Dermis microvascular lymphatic vessel endothelial cell (primary cell): Measurements from ENCODE around the gene ARMC6. TPM values are rescaled to one million over a fixed set of nuclear protein-coding genes. Genes with fewer than 3 reads are reported as not detected.
"Not testable (repeated sequence)": the region's sequence is repeated elsewhere in the genome, so short reads cannot be mapped to it uniquely, and the experiment has no call there.

ENCODE experiments used
- DNase-seq, 2 donors: peaks; one replicate each; pipeline versions ENCODE4 v3.0.0 to v3.0.0-alpha.2; 2010; ENCODE audit warnings: low read depth in 2 of 2
- total RNA-seq: library from RNA; depleted of rRNA; stranded (reverse); fragments of >200 nt; gene quantifications from 2 replicates; pipeline ENCODE4 v1.2.1, GENCODE V29; 2014

Gene ARMC6
- total RNA-seq, 1 donor from 2014 or later = 41.0 TPM

DNA sequence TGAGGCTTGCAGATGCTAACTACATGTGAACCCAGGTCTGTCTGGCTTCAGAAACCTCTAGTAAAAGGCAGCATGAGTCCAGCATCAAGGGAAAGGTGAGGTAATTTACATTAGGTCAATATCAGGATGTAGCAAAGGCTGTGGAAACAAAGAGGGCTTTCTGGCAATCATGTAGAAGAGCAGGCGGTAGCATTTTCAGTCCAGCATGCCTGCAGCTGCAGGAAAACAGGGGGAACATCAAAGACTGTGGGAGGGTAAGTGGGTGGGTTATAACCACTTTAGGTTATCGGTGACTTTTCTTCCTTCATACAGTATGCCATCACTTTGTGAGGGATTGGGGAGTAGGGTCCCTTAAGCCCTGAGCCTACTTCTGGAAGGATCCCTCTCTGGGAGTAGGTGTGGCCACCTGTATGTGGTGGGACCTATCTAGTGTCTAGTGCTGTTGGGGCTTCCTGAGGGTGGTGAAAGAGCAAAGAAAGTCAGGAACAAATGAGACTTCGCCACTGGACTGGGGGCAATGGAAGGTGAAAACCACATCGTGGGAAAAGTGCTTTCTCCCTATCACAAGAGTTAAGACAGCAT lies 10.9 kb upstream of the ARMC6 start:
- peak in 1 of 2 donors; percentile 9 for DNase-seq

DNA sequence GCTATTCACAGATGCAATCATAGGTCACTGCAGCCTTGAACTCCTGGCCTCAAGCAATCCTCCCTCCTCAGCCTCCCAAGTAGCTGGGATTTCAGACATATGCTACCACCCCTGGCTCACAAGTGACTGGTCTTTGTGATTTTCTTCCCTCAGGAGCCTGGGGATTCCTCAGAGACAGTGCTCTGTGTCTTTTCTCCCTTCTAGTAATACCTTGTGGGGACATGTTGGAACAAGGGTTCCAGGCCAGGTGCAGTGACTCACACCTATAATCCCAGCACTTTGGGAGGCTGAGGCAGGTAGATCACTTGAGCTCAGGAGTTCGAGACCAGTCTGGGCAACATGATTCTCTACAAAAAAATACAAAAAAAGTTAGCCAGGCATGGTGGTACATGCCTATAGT lies 10.0 kb upstream of the ARMC6 start:
- not testable (repeated sequence) for DNase-seq

DNA sequence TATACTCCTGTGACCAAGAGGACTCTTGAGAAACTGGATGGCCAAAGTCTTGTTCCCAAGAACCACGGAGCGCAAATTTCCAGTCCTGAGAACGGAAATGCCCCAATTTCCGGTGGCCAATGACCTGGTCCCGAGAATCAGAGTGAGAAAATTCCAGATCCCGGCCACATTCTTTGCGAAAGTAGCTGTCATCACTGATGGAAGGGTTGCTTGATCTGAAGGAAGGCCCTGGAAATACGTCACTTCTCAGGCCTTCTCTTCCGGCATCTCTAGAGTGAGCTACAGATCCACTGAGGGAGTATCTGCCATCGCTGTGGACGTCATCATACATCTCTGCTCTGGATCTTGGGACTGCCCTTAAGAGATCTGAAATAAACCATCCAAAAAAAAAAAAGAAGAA lies 7.5 kb upstream of the ARMC6 start:
- DNase-seq = peak in 1 of 2 donors; percentile 54

DNA sequence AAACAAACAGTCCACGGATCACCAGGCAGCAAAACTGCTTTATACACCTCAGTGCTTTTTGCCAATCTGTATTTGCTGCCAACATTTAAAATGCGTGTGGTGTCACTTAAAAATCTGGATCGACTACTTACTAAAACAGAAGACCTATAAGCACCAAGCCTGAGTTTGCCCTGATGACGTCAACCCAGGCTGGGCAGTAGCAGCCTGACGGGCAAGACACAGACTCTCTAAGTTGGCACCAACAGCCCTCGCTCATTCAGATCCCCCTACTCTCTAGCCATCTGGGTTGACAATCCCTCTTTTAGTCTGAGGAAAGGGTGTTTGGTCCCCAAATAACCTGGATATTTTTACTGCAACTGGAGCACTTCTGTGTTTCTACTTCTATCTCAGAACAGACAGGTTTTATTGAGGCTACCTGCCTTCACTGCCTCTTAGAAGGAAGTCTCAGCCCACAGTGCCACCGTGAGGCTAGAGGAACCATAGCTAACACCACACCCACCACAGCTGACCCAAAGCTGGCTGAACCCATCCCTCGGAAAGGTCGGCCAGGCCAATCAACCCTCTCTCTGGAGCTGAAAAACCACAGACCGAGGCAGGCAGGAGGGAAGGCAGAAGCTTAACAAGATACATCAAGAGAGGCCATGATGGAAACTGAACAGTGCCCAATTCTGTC lies 7.0 kb upstream of the ARMC6 start:
- peak in 1 of 2 donors; percentile 35 for DNase-seq

DNA sequence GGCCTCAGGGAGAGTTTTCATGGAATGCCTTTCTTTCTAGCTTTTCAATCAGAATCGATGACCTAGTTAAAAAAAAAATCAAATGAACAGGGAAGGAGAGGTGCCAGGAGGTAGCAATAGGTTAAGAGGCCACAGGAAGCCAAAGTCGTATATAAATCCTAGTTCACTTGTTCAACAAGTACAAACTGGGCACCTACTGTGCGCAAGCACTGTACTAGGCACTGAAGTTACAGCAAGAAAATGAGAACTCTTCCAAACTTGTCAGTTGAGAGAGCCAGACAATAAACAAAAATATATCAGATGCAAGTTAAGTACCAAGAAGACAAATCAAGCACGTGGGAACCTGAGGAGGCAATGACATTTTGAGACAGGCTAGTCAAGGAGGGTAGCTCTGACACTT lies 6.2 kb upstream of the ARMC6 start:
- DNase-seq = no peak

DNA sequence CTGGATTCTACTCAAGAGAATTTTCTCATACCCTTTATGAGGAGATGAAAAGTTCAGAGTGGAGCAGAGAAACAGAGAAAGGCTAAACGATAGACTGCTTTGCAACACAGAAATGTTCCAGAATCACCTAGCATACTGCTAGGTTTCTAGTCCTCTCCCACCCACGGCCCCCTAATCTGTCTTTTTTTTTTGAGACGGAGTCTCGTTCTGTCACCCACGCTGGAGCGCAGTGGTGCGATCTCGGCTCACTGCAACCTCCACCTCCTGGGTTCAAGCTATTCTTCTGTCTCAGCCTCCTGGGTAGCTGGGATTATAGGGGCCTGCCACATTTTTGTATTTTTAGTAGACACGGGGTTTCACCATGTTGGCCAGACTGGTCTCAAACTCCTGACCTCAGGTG lies 4.9 kb upstream of the ARMC6 start:
- DNase-seq = no peak

DNA sequence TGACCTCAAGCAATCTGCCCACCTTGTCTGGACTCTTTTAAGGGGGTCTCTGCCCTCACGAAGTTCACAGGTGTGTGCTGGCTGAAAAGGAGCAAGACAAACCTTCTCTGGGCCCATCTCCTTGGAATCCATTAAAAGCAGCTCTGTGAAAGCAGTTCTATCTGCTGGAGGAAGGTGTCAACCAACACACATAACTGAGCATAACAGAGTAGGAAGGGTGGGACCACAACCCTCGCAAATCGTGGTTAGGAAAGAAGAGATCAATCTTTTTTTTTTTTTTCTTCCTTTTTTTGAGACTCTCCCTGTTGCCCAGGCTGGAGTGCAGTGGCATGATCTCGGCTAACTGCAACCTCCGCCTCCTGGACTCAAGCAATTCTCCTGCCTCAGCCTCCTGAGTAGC lies 1.5 kb upstream of the ARMC6 start:
- DNase-seq = no peak

DNA sequence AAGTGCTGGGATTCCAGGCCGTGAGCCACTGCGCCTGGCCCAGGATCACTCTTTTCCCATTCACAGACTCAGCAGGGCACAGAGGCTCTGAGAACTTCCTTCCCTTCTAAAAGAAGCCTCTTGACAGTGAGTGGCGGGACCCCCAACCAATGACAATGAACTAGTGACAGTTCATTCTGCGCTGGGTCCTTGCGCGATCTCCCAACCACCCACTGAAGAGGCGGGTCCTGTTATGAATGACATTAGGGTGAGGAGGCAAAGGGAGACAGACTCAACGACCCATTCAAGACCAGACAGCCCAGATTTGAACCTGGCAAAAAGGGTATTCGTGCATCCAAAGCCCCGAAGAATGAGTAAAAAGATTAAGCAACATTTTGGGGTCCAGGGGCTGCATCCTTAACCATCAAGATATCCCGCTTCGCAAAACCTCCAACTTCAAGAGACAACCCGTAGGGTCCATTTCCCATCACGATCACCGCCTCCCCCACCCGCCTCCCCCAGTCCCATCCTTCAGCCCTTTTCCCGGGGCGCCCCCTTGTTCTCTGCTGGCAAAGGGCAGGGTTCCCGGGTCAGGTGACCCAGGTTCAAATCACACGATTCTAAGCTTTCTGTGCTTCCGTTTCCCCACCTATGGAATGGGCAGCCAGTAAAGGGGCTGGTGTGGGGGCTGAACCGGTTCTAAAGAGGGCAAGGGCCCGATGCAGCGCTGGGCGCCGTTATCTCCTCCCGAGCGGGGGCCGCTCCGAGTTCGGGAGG lies 805 bp upstream of the ARMC6 start:
- DNase-seq = peak; percentile 91 to 98

DNA sequence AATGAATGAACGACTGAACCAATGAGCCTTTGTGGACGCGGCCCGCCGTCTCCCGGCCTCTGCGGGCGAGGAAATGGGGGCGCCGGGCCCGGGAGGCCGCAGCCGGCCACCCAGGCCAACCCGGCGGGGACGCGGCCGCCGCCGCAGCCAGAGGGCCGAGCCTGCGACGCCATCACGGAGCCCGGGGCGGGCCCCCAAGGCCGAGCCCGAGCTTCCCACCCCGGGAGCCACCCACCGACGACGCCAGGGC lies 302 bp upstream of the ARMC6 start:
- DNase-seq = no peak

DNA sequence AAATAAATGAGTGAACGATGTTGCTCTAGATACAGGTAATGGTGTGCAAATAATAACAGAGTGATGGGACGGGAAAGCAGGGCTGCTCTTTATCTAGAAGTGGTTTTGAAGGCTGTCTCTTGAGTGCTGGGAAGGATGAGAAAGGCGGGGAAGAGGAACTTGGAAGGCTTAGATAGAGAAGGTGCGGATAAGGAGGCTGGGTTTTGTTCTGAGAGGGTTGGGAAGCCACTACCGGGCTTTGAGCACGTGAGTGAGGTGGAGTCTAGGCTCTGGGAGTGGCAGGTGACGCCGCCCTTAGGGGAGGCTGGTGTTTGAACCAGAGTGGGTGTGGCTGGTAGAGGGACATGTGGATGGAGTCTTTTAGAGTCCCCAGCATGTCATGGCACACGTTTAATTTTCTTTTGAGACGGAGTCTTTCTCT lies 811 bp downstream of the ARMC6 start:
- peak; percentile 36 to 77 for DNase-seq

DNA sequence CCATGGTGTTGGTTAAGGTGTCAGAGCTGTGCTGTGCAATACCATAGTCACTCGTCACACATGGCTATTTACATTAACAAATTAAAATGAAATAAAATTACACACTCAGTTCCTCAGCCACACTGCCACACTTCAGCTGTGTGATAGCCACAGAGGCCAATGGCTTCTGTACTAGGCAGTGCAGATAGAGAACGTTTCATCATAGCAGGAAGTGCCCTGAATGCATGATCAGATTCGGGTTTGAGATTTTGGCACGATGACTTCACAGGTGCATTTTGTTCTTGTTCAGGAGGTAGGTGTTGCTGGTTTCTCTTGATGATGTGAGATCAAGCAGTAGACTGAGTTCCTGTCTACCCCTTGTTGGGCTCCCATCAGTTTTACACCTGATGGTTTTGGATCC lies 6.5 kb downstream of the ARMC6 start:
- no peak for DNase-seq

DNA sequence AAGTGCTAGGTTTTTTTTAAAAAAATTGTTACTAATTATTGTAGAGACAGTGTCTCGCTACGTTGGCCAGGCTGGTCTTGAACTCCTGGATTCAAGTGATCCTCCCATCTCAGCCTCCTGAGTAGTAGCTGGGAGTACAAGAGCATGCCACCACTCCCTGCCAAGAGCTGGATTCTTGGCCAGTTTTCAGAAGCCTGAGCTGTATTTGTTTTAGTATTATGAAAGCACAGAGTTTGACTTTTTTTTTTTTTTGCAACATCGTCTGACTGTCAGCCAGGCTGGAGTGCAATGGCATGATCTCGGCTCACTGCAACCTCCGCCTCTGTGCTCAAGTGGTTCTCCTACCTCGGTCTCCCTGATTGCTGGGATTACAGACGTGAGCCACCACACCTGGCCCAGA lies 7.0 kb downstream of the ARMC6 start:
- DNase-seq = peak; percentile 20 to 23

DNA sequence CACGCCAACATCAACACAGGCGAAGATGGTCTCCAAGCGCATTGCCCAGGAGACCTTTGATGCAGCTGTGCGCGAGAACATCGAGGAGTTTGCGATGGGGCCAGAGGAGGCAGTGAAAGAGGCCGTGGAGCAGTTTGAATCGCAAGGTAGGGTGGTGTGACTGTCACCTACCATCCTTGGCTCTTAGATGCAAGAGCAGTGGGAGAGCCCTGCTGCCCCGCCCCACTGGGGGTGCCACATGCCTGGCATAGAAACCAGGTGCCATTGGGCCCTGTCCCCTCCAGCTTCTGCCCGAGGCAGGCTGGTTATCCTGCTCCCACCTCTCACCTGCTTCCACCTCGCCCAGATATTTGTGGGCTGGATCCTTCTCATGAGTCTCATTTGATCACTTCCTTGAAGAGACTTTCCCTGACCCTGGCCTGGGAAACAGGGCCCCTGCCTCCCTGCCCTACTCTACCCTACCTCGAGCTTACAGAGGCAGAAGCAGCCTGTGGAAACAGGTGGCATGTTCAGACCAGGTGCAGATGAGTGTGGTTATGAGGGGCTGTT lies 9.4 kb downstream of the ARMC6 start:
- no peak for DNase-seq

DNA sequence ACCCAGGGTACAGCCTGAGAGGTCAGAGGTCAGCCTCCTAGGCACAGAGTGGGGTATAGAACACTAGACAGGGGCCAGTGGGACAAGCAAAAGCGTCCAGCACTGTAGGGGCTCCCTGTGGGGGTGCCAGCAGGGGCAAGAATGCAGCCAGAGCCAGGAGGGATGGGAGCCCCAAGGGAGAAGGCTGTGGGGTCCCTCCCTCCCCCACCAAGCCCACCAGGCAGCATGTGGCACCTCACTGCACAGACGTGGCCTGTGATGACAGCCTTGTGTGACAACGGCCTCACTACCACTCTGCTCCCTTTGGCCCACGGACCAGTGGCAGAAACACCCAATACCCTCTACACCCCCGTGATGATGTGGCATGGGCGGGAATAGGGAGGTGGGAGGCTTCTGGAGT lies 10.1 kb downstream of the ARMC6 start:
- no peak for DNase-seq

DNA sequence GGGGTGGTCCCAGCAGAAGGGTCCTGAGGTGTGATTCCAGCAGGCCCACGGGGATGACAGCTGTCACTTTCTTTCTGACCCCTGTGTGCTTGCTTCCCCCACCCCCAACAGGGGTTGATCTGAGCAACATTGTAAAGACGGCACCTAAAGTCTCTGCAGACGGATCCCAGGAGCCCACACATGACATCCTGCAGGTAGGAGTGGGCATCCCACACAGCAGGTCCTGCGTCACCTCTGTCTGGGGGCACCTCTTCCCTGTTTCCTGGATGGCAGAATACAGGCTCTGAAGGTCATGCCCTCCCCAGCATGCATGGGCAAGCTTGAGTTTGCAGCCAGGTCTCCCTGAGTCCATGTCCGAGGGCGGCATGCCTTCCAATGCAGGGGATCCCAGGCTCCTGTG lies 10.5 kb downstream of the ARMC6 start:
- no peak for DNase-seq

DNA sequence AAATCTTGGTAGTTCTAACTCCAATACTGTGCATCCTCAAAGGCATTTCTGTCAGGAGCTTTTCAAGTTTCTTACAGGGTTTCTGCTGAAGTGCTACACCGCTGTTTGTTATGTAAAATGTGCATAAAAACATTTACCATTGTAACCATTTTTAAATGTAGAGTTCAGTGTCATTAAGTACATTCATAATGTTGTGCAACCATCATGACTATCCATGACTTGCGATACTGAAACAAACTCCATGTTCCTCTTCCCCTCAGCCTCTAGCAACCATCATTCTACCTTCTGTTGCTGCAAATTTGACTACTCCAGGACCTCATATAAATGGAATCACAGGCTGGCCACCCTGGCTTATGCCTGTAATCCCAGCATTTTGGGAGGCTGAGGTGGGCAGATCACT lies 16.0 kb downstream of the ARMC6 start:
- DNase-seq = no peak

DNA sequence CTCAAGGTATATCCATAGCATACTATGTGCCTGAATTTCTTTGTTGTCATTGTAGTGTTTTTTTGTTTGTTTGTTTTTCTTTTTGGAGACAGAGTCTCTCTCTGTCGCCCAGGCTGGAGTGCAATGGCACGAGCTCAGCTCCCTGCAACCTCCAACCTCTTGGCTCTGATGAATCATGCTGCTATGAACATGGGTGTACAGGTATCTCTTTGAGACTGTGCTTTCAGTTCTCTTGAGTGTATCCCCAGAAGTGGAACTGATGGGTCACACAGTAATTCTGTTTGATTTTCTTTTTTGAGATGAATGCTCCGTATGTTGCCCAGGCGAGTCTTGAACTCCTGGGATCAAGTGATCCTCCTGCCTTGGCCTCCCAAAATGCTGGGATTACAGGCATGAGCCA lies 16.7 kb downstream of the ARMC6 start:
- no peak for DNase-seq

DNA sequence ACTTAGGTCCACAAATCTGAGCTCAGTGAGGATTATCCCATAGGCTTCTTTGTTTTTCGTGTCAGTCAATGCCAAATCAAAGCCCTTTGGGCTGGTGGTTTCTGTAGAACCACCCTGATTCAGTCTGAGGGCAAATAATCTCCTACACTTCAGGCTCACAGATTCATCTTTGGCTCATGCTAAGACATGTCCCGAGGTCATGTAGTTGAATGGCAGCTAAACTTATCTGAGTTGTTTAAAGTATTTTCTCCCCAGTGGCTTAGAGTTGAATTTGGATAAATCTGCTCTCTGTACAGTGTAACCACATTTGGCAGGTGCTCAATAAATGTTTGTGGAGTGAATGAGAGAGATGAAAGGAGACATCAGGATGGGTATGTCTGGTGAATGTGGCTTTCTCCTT lies 17.3 kb downstream of the ARMC6 start:
- DNase-seq = no peak

DNA sequence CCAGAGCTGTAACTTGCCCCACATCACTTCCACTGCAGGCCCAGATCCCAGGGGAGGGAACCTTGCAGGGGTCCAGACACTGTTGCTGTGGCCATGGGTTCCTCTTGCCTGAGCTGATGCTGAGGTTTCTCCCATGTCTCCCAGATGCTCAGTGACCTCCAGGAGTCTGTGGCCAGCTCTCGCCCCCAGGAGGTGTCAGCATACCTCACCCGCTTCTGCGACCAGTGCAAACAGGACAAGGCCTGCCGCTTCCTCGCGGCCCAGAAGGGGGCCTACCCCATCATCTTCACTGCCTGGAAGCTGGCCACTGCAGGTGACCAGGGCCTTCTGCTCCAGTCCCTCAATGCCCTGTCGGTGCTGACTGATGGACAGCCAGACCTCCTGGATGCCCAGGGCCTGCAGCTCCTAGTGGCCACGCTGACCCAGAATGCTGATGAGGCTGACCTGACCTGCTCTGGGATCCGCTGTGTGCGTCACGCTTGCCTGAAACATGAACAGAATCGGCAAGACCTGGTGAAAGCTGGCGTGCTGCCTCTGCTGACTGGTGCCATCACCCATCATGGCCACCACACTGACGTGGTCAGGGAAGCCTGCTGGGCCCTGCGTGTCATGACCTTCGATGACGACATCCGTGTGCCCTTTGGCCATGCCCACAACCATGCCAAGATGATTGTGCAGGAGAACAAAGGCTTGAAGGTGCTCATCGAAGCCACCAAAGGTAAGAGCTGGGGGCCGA lies 18.2 kb downstream of the ARMC6 start:
- DNase-seq = no peak

DNA sequence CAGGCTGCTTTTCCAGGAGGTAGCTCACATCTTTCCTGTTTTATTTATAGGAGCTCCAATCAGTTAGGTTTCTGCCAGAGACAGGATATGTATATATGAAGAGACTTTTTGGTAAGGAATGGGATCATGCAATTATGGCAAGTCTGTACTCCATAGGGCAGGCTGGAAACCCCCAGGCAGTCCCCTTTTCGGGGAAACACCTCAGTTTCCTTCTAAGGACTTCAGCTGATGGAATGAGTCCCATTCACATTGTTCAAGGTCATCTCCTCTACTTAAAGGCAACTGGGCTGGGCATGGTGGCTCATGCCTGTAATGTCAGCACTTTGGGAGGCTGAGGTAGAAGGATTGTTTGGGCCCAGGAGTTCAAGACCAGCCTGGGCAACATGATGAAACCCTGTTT lies 19.5 kb downstream of the ARMC6 start:
- DNase-seq = no peak

DNA sequence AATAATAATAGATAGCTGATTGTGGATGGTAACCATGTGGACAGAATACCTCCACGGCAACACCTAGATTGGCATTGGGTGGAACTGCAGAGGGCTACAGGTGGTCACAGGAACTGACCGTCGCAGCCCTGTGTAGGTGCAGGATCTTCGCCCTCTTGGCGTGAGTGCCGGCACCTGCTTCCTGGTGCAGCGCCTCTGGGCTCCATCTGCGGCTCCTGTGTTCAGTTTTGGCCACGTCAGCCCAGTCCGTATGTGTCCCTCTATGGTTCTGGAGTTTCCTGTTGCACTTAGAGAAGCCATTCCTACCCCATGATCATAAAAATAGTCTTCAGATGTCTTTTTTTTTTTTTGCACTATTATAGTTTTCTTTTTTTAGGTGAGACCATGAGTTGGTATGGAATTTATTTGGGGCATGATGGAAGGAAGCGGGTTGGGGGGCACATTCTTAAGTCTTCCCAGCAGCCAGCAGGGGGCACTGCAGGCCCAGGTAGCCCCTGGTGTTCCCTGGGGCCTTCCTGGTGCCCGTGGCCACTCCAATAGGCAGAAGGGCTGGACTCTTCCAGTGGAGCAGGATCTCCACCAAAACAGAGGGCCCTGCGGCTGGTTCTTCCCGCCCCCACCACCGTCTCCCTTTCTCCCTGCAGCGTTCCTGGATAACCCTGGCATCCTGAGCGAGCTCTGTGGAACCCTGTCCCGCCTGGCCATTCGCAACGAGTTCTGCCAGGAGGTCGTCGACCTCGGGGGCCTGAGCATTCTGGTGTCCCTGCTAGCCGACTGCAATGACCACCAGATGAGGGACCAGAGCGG lies 20.3 kb downstream of the ARMC6 start:
- DNase-seq = peak; percentile 44 to 73
